ENCODE measurements around the gene EFEMP2. TPM values are rescaled to one million over a fixed set of nuclear protein-coding genes. Genes with fewer than 3 reads are reported as not detected.

Gene EFEMP2
- 100 to 1,000 TPM in 2 of 4 donors, 10 to 100 TPM in 2; 70.7 to 125 (median 91.4) TPM for total RNA-seq

DNA sequence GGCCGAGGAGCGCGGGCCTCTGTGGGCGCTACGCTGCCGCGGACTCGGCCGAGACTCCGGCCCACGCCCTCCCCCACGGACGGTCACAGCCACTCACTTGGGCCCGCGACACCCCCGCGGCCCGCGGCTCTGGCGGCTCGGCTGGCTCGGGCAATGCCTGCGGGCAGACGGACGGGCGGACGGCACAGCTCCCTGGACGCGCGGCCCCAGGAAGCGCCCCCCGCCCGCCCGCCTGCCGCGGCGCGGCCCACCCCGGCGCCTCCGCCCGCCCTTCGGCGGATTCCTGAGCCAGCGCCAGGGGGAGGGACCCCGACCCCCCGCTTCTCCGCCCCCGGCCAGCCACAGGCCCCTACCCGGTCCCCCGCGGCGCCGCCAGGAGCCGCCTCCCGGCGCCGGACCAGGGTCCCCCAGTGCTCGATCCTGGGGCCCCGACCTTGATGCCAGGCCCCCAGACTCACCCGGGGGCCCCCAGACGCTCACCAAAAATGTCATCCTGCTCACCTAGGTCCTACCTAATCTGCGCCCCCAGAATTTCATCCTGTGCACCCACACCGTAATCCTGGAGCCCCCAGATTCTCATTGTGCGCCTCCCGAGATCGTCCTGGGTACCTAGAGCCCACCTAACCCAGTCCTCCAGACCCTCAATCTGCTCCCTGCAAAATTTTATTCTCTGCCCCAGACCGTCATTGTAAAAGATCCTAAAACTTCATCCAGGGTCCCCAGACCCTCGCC is at the start of gene EFEMP2:
Gene EFEMP2, minus strand, starts transcription at position 215 of the 732 bp plus-strand sequence. CDS start 446 bp downstream, outside the sequence.
- Histone ChIP-seq H3K27ac (peak within 1 kb of the TSS; percentile 80 to 95 (median 89)), H3K36me3 (peaks cover 0 to 2% of the 10 kb centered on the region in 2 donors), H3K27me3 (no peaks in the 10 kb centered on the region), H3K4me3 (replicated peaks in 1 of 3) (peak within 1 kb of the TSS; percentile 23 to 76 (median 27)), H3K9me3 (no peaks in the 10 kb centered on the region), H3K4me1 (peaks cover 16 to 28% of the 10 kb centered on the region in 2 donors)
- peak; percentile 46 to 63 for DNase-seq
- TF ChIP-seq, protein P1, sequence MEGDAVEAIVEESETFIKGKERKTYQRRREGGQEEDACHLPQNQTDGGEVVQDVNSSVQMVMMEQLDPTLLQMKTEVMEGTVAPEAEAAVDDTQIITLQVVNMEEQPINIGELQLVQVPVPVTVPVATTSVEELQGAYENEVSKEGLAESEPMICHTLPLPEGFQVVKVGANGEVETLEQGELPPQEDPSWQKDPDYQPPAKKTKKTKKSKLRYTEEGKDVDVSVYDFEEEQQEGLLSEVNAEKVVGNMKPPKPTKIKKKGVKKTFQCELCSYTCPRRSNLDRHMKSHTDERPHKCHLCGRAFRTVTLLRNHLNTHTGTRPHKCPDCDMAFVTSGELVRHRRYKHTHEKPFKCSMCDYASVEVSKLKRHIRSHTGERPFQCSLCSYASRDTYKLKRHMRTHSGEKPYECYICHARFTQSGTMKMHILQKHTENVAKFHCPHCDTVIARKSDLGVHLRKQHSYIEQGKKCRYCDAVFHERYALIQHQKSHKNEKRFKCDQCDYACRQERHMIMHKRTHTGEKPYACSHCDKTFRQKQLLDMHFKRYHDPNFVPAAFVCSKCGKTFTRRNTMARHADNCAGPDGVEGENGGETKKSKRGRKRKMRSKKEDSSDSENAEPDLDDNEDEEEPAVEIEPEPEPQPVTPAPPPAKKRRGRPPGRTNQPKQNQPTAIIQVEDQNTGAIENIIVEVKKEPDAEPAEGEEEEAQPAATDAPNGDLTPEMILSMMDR (IDR thresholded peaks at IDR 0.05), result no peak
- peak in 1 of 2 donors; percentile 36 for TF ChIP-seq POLR2A (IDR thresholded peaks at IDR 0.05)
- intact Hi-C loops (cut with DNase I), result no loop called here
- 1 to 2% methylated on average over 9 to 12 of the region's 69 CpGs for WGBS, 2 donors

DNA sequence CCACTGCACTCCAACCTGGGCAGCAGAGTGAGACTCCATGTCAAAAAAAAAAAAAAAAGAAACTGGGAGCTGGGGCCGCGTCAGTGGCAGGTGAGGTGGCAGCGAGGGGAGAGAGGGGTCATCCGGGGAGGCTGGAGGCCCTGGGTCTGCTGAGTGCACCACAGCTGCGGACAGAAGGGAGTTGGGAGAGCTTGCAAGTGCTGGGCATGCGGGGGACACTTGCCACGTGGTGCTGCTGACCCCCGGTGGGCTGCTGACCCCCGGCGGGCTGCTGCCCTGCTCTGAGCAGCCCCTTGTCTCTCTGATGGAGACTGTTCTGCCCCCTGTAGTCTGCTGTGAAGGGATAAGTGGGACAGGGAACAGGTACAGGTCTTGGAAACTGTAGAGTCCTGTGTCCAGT is 49.3 kb upstream of the EFEMP2 start:
- TF ChIP-seq POLR2A (IDR thresholded peaks at IDR 0.05), result no peak
- TF ChIP-seq, protein P1 (IDR thresholded peaks at IDR 0.05), result no peak
- DNase-seq, result no peak
- H3K27me3 ChIP-seq, result no peaks in the 10 kb centered on the region
- peaks cover 3 to 19% of the 10 kb centered on the region in 2 donors for H3K36me3 ChIP-seq
- intact Hi-C loops (cut with DNase I), result no loop called here
- no peak overlapping the region for H3K4me3 ChIP-seq (replicated peaks in 1 of 3)
- H3K4me1 ChIP-seq, result peaks cover 43 to 48% of the 10 kb centered on the region in 2 donors
- 95 to 96% methylated on average over 8 to 10 of the region's 10 CpGs for WGBS, 2 donors
- peak overlapping the region in 1 of 3 donors; percentile 8 for H3K27ac ChIP-seq
- H3K9me3 ChIP-seq, result no peaks in the 10 kb centered on the region

DNA sequence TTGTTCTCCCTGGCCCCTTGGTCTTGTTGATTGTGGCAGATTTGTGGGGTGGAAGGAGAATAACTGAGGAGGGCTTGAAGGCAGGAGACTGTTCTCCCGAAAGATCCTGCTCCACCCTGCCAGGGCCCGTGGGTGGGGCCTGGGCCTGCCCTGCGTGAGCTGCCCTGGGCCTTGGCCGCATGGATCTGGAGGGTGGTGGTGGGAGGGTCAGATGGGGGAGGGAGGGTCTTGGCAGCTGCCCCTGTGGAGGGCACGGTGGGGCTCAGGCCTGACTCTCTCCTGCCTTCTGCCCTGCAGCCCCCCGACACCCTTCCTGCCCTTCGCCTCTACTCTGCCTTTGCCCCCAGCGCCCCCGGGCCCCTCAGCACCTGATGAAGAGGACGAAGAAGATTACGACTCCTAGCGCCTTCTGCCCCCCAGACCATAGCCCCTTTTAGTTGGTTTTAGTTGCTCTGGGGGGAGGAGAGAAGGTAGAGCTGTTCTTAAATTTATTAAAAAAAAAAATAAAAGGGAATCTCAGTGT is 48.5 kb upstream of the EFEMP2 start:
- H3K36me3 ChIP-seq, result peaks cover 3 to 19% of the 10 kb centered on the region in 2 donors
- H3K4me1 ChIP-seq, result peaks cover 39 to 52% of the 10 kb centered on the region in 2 donors
- TF ChIP-seq POLR2A (IDR thresholded peaks at IDR 0.05), result no peak
- TF ChIP-seq, protein P1 (IDR thresholded peaks at IDR 0.05), result no peak
- DNase-seq, result no peak
- no peak overlapping the region for H3K27ac ChIP-seq
- 72 to 75% methylated on average over 8 to 12 of the region's 12 CpGs for WGBS, 2 donors
- peak overlapping the region in 1 of 3 donors; percentile 99 for H3K4me3 ChIP-seq (replicated peaks in 1 of 3)
- intact Hi-C loops (cut with DNase I), result no loop called here
- H3K9me3 ChIP-seq, result no peaks in the 10 kb centered on the region
- no peaks in the 10 kb centered on the region for H3K27me3 ChIP-seq

DNA sequence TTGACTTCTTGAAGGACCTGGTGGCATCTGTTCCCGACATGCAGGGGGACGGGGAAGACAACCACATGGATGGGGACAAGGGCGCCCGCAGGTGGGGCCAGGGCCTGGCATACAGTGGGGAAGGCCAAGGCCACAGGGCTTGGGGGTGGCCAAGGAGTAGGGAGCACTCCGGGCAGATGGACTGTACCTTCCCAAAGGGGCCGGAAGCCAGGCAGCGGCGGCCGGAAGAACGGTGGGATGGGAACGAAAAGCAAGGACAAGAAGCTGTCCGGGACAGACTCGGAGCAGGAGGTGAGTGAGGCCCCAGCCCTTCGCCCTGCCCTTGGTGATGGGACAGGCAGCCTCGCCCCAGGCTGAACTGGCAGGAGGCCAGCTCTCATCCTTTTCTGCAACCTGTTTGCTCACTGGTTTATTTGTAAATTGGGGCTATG is 47.8 kb upstream of the EFEMP2 start:
- H3K27ac ChIP-seq, result peak overlapping the region in 2 of 3 donors; percentile 67 to 75
- H3K27me3 ChIP-seq, result no peaks in the 10 kb centered on the region
- peaks cover 3 to 19% of the 10 kb centered on the region in 2 donors for H3K36me3 ChIP-seq
- peaks cover 34 to 52% of the 10 kb centered on the region in 2 donors for H3K4me1 ChIP-seq
- TF ChIP-seq, protein P1 (IDR thresholded peaks at IDR 0.05), result no peak
- no peak for TF ChIP-seq POLR2A (IDR thresholded peaks at IDR 0.05)
- intact Hi-C loops (cut with DNase I), result no loop called here
- no peaks in the 10 kb centered on the region for H3K9me3 ChIP-seq
- peak overlapping the region in 2 of 3 donors; percentile 95 to 99 for H3K4me3 ChIP-seq (replicated peaks in 1 of 3)
- no peak for DNase-seq
- WGBS, 2 donors, result 40 to 52% methylated on average over 14 to 15 of the region's 15 CpGs
